ENCODE data around the gene CRACR2A. TPM values are rescaled to one million over a fixed set of nuclear protein-coding genes. Genes with fewer than 3 reads are reported as not detected.

Gene CRACR2A
- total and polyA plus RNA-seq, 2 of the 4 experiments (the other 2 are of a cell fraction), result 0.54 to 0.60 TPM

DNA sequence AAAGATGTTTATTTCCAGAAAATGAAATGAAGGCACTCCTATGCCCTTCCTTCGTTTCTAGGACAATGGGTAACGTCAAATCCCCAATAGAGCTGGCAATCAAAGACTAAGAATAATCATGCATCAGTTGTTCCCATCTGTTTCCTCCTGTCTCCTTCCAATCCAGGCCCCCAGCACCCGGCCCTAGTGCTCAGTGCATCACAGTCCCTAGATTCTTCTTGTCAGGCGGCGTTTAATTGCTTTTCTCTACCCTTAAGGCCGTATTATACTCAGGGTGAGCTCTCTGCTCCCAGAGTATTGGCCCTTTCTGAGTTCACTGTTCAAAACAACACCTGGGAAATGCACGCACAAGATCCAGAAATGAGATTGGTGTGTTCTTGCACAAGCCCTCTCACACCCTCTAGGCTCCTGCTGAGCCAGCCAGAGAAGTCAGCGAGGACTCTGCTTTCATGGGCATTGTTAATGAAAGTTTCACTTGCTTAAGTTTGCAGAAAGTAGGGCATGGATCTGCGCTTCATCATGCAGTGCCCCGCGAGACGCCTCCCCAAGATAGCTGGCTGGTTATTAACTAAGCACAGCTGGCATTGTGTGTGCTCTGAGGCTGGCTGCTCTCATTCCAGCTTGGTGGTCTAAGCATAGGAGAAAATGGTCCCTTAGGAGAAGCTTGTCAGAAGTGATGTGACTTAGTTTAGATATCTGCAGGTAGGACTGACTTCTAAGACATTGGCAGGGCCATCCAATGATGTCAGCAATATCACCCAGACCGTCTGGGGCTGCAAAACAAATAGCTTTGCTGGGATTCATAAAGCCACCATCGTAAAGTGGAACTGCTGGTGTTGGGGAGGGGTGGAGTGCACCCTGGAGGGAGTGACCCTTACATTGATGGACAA lies 28.7 kb downstream of the CRACR2A start (continued):
- TF ChIP-seq CEBPB (IDR thresholded peaks at IDR 0.05; ENCODE audit: low read depth, low read length), result no peak

DNA sequence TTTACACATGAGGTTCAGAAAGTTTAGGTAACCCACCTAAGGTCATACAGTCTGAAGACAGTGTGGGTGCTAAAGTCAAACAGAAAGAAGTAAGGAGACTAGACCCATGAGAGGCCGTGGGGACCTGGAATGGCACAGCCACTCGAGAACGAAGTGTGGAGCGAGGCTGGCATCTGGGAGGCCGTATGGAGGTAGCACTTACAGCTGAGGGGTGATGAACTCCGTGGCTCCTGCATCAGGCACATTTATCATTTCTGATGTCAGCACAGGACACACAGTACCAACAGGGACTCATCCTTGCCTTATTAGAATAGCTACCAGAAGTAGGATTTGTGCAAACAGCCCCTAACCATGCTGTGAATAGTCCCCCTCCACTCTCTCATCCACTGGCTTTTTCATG lies 30.5 kb downstream of the CRACR2A start:
- Histone ChIP-seq H3K4me1 (ENCODE audit: control insufficient read depth, insufficient read depth, low read length) (no peaks in the 10 kb centered on the region), H4K20me1 (ENCODE audit: insufficient read depth, low read length) (no peaks in the 10 kb centered on the region), H2BK15ac (ENCODE audit: low read depth, low read length) (no peak overlapping the region), H4K8ac (ENCODE audit: low read depth in 2 of 2, low read length in 2 of 2) (no peak overlapping the region), H3K36me3 (ENCODE audit: control insufficient read depth, insufficient read depth, low read length) (no peaks in the 10 kb centered on the region), H2AK5ac (ENCODE audit: low read depth, low read length) (no peak overlapping the region), H3K9me1 (ENCODE audit: insufficient read depth, low read length) (no peaks in the 10 kb centered on the region), H4K5ac (ENCODE audit: low read depth, low read length) (no peak overlapping the region), H3K27me3 (ENCODE audit: control insufficient read depth, insufficient read depth, low read length) (peaks cover 20% of the 10 kb centered on the region), H3K18ac (ENCODE audit: low read depth, low read length) (no peak overlapping the region), H2AK9ac (replicated peaks; ENCODE audit: low read depth, low read length, poor library complexity) (no peak overlapping the region), H2AFZ (replicated peaks; ENCODE audit: low read length, poor library complexity) (no peak overlapping the region), H3K9ac (ENCODE audit: low read depth, low read length) (no peak overlapping the region), H3K14ac (replicated peaks; ENCODE audit: low read depth, low read length) (no peak overlapping the region), H2BK5ac (ENCODE audit: low read depth, low read length, poor library complexity, severe bottlenecking) (no peak overlapping the region), H3K79me1 (ENCODE audit: low read depth in 1 of 2, low read length in 2 of 2) (no peaks in the 10 kb centered on the region), H3K4me3 (ENCODE audit: insufficient read depth, low read depth, low read length) (no peak overlapping the region), H3K27ac (ENCODE audit: insufficient read depth, low read length) (no peak overlapping the region), H2BK20ac (ENCODE audit: low read depth, low read length) (no peak overlapping the region), H3K9me3 (ENCODE audit: control insufficient read depth, insufficient read depth, low read length) (no peaks in the 10 kb centered on the region), H3K23ac (ENCODE audit: low read depth, low read length) (no peak overlapping the region), H3K56ac (ENCODE audit: extremely low read depth, insufficient read depth, low read length) (no peak overlapping the region), H3K4me2 (ENCODE audit: low read depth, low read length) (no peak overlapping the region), H4K91ac (ENCODE audit: insufficient read depth, low read depth, low read length) (no peak overlapping the region), H2BK120ac (ENCODE audit: low read depth, low read length) (no peak overlapping the region), H3K4ac (ENCODE audit: low read depth, low read length) (no peak overlapping the region)
- WGBS, 2 experiments (ENCODE audit: extremely low coverage in 2 of 2, insufficient read length in 1 of 2), result no CpG with 5 or more reads among the region's 6 CpGs
- intact Hi-C loops (cut with micrococcal nuclease), result no loop called here
- ATAC-seq (ENCODE audit: low read depth) (no peak), DNase-seq (no peak)
- CTCF ChIA-PET, result no interaction called here
- BruUV-seq (replicated peaks), result no TSS peak
- dilution Hi-C loops (cut with HindIII; ENCODE audit: low sequenced_read_pairs, unreplicated experiment), result no loop called here
- TF ChIP-seq CEBPB (IDR thresholded peaks at IDR 0.05; ENCODE audit: low read depth, low read length) (no peak), RFX5 (IDR thresholded peaks at IDR 0.05; ENCODE audit: low read depth, low read length) (no peak), FOS (IDR thresholded peaks at IDR 0.05; ENCODE audit: low read depth, low read length) (no peak), BHLHE40 (IDR thresholded peaks at IDR 0.05; ENCODE audit: low read depth, low read length) (no peak), CHD1 (IDR thresholded peaks at IDR 0.05; ENCODE audit: low read depth, low read length) (no peak), MXI1 (IDR thresholded peaks at IDR 0.05; ENCODE audit: borderline replicate concordance, low read depth, low read length) (no peak), NFE2L2 (IDR thresholded peaks at IDR 0.05; ENCODE audit: low read depth, low read length) (no peak), RAD21 (IDR thresholded peaks at IDR 0.05; ENCODE audit: low read length) (no peak), POLR2A (IDR thresholded peaks at IDR 0.05; ENCODE audit: low read depth, low read length) (no peak), SMC3 (IDR thresholded peaks at IDR 0.05; ENCODE audit: low read depth, low read length) (no peak)
- TF ChIP-seq, protein P1, sequence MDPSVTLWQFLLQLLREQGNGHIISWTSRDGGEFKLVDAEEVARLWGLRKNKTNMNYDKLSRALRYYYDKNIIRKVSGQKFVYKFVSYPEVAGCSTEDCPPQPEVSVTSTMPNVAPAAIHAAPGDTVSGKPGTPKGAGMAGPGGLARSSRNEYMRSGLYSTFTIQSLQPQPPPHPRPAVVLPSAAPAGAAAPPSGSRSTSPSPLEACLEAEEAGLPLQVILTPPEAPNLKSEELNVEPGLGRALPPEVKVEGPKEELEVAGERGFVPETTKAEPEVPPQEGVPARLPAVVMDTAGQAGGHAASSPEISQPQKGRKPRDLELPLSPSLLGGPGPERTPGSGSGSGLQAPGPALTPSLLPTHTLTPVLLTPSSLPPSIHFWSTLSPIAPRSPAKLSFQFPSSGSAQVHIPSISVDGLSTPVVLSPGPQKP (IDR thresholded peaks at IDR 0.05; ENCODE audit: borderline replicate concordance, low read depth, low read length), result no peak
- in situ Hi-C loops (cut with MboI; ENCODE audit: low sequenced_read_pairs), result no loop called here
- POLR2A ChIA-PET (ENCODE audit: unreplicated experiment), result no interaction called here

Data from IMR-90 (cell line).